ENCODE results near the gene TENM4. TPM values are rescaled to one million over a fixed set of nuclear protein-coding genes. Genes with fewer than 3 reads are reported as not detected.
"Not testable (repeated sequence)": the region's sequence is repeated elsewhere in the genome, so short reads cannot be mapped to it uniquely, and the experiment has no call there.

The TENM4 gene
- total RNA-seq, 1 donor from 2014 or later, result 11.9 TPM

DNA sequence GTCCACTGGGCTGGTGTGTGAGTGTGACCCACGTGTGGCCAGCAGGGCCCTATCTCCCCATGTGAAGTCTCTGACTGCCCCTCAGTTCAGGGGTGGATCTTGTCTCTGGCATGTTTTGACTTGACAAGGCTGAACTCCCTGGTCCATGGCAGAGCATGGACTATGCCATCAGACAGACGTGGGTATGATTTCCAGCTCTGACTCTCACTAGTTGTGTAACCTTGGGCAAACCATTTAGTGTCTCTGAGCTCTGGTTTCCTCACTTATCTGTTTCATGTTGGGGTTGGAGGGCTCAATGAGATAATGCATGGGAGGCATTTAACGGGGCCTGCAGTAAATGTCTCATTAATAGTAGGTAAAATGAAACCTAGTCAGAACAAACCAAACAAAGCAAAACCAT, 611.7 kb downstream of the TENM4 start:
- Histone ChIP-seq H3K4me1 (no peaks in the 10 kb centered on the region), H3K27me3 (no peaks in the 10 kb centered on the region), H3K9me3 (no peaks in the 10 kb centered on the region), H3K4me3 (no peak overlapping the region), H3K36me3 (no peaks in the 10 kb centered on the region), H3K27ac (peak overlapping the region; percentile 9 to 24)
- no peak for DNase-seq (ENCODE audit: low spot score in 2 of 2)
- TF ChIP-seq, protein P1, sequence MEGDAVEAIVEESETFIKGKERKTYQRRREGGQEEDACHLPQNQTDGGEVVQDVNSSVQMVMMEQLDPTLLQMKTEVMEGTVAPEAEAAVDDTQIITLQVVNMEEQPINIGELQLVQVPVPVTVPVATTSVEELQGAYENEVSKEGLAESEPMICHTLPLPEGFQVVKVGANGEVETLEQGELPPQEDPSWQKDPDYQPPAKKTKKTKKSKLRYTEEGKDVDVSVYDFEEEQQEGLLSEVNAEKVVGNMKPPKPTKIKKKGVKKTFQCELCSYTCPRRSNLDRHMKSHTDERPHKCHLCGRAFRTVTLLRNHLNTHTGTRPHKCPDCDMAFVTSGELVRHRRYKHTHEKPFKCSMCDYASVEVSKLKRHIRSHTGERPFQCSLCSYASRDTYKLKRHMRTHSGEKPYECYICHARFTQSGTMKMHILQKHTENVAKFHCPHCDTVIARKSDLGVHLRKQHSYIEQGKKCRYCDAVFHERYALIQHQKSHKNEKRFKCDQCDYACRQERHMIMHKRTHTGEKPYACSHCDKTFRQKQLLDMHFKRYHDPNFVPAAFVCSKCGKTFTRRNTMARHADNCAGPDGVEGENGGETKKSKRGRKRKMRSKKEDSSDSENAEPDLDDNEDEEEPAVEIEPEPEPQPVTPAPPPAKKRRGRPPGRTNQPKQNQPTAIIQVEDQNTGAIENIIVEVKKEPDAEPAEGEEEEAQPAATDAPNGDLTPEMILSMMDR (IDR thresholded peaks at IDR 0.05), result no peak
- intact Hi-C loops (cut with DNase I), result no loop called here

DNA sequence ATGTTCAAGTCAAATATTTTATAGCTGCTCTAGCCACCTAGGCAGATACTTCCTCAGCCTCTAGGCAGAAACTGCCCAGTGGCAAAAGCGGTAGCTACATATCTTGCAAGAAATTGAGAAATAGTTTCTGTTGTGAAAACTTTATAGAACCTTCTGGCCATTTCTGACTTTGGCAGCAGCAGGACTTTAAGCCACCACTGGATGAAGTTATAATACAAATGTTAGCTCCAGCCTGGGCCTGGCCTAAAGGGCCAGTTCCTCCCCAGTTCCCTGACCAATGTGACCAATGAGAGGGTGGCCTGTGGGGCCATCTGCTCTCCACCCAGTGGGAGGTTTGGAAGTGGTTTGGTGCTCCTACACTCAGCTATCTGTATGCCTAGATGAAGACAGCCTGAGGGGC, 612.2 kb downstream of the TENM4 start:
- intact Hi-C loops (cut with DNase I), result no loop called here
- DNase-seq (ENCODE audit: low spot score in 2 of 2), result no peak
- Histone ChIP-seq H3K36me3 (no peaks in the 10 kb centered on the region), H3K4me3 (no peak overlapping the region), H3K27ac (peak overlapping the region; percentile 9 to 24), H3K27me3 (no peaks in the 10 kb centered on the region), H3K4me1 (no peaks in the 10 kb centered on the region), H3K9me3 (no peaks in the 10 kb centered on the region)
- TF ChIP-seq, protein P1 (IDR thresholded peaks at IDR 0.05), result no peak

DNA sequence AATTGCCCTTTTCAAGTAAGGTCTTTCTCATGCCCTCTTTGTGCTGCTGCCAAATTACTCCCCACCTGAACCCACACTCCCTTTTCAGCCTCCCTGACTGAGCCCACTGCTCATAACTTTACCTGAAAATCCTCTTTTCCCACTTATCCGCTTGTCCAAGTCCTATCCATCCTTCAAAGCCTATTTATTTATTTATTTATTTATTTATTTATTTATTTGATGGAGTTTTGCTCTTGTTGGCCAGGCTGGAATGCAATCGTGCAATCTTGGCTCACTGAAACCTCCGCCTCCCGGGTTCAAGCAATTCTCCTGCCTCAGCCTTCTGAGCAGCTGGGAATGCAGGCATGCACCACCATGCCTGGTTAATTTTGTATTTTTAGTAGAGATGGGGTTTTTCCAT, 613.5 kb downstream of the TENM4 start:
- H3K9me3 ChIP-seq; H3K4me1 ChIP-seq; H3K36me3 ChIP-seq; intact Hi-C loops (cut with DNase I); H3K27ac ChIP-seq; H3K27me3 ChIP-seq; H3K4me3 ChIP-seq; DNase-seq (ENCODE audit: low spot score in 2 of 2): not testable (repeated sequence)

DNA sequence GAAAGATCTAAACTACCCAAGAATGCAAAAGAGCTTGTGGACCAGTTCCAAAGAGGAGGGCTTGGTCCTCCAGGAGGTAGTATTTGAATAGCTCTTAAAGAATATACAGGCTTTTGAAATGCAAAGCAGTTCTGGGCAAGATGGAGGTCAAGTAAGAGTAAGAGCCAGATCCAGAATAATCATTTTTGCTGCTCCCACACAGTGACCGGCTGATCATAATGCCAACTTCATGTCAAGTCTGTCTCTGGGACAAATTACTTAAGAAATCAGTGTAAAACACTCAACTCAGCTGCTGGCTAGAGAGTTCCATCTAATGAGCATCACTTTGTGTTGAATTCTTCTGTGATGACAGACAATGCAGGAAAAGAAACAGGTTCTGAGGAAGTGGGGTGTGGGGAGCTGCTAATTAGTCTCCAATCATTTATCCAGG, 615.2 kb downstream of the TENM4 start:
- H3K9me3 ChIP-seq, result no peaks in the 10 kb centered on the region
- intact Hi-C loops (cut with DNase I), result no loop called here
- H3K36me3 ChIP-seq, result no peaks in the 10 kb centered on the region
- H3K27me3 ChIP-seq, result no peaks in the 10 kb centered on the region
- H3K4me3 ChIP-seq, result no peak overlapping the region
- no peak overlapping the region for H3K27ac ChIP-seq
- TF ChIP-seq, protein P1 (IDR thresholded peaks at IDR 0.05), result no peak
- DNase-seq (ENCODE audit: low spot score in 2 of 2), result no peak
- H3K4me1 ChIP-seq, result peaks cover 0 to 2% of the 10 kb centered on the region in 2 donors

DNA sequence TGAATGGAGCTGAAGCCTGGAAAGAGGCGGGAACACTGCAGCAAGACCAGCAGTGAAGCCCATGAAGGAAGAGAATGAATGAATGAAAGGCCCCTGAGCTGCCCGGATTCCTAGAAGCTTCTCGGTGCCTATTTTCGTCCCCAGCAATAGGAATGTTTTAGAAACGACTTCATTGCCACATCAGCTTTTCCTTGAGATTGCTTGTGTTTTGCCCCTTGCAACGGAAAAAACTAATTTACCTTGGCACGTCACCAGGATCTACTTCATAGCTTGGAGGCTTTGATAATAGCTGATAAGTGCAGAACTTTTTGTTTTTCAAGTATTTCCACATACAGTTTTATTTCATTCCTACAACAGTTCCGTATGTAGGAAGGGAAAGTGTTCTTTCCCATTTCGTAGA, 617.2 kb downstream of the TENM4 start:
- Histone ChIP-seq H3K4me3 (no peak overlapping the region), H3K4me1 (peaks cover 0 to 2% of the 10 kb centered on the region in 2 donors), H3K27me3 (no peaks in the 10 kb centered on the region), H3K9me3 (no peaks in the 10 kb centered on the region), H3K36me3 (no peaks in the 10 kb centered on the region), H3K27ac (no peak overlapping the region)
- intact Hi-C loops (cut with DNase I), result no loop called here
- TF ChIP-seq, protein P1 (IDR thresholded peaks at IDR 0.05), result no peak
- no peak for DNase-seq (ENCODE audit: low spot score in 2 of 2)

DNA sequence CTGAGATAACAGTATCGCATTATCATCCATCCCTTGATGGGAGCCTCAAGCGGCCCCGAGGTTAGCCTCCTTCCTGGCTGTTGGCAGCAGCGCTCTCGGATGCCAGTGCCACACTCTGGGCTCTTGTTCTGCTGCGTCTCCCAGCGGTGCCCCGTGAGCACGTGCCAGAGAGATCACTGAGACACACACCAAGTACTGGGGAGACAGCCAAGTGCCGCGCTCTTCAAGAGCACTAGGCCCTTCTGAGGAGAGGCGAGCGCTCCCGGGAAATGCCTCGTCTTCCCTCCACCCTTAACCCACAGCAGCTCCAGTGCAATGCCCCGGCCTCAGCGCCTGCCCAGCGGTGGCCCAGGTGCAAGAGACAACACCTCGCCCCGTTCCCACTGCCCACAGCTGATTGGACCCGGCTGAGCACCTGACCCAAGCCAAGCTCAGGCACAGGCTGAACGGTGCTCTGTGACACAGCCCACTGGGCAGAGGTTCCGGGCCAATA, 617.9 kb downstream of the TENM4 start:
- intact Hi-C loops (cut with DNase I), result no loop called here
- Histone ChIP-seq H3K4me1 (peaks cover 0 to 2% of the 10 kb centered on the region in 2 donors), H3K9me3 (no peaks in the 10 kb centered on the region), H3K36me3 (no peaks in the 10 kb centered on the region), H3K4me3 (no peak overlapping the region), H3K27ac (no peak overlapping the region), H3K27me3 (no peaks in the 10 kb centered on the region)
- TF ChIP-seq, protein P1 (IDR thresholded peaks at IDR 0.05), result no peak
- no peak for DNase-seq (ENCODE audit: low spot score in 2 of 2)
